ENCODE results near the gene IL1RAP. TPM values are rescaled to one million over a fixed set of nuclear protein-coding genes. Genes with fewer than 3 reads are reported as not detected.

The IL1RAP gene
- total and polyA plus RNA-seq, 2 donors (not counting 3 experiments of a cell fraction or from before 2014, with no cell fraction given), result 4.3 to 9.2 TPM

DNA sequence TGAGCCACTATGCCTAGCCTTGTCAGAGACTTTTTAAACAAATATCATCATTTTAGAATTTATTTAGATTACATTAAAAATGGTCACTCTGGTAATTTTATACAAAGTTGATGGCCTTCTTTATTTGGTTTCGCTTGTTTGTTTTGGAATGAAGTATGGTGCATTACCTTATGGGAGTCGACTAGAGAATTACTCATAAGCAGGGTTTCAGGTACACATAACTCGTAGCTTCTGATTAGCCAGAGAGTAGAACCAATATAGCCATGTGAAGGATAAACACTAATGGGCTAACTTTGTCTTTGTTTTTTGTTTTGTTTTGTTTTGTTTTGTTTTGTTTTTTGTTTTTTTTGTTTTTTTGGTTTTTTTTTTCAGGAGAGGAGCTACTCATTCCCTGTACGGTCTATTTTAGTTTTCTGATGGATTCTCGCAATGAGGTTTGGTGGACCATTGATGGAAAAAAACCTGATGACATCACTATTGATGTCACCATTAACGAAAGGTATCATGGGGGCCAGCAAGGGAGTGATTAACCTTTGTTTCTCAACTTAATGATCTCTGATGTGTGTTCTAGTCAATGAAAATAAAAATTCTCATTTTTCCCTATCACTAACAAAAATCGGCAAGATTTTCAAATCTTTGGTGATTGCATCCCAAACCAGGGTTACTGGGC lies 113.2 kb downstream of the IL1RAP start:
- no peak overlapping the region for H3K9ac ChIP-seq (replicated peaks; ENCODE audit: extremely low read depth, insufficient read depth, low read length)
- no peaks in the 10 kb centered on the region for H3K79me2 ChIP-seq (ENCODE audit: control insufficient read depth, insufficient read depth, low read length)
- TF ChIP-seq, protein P1, sequence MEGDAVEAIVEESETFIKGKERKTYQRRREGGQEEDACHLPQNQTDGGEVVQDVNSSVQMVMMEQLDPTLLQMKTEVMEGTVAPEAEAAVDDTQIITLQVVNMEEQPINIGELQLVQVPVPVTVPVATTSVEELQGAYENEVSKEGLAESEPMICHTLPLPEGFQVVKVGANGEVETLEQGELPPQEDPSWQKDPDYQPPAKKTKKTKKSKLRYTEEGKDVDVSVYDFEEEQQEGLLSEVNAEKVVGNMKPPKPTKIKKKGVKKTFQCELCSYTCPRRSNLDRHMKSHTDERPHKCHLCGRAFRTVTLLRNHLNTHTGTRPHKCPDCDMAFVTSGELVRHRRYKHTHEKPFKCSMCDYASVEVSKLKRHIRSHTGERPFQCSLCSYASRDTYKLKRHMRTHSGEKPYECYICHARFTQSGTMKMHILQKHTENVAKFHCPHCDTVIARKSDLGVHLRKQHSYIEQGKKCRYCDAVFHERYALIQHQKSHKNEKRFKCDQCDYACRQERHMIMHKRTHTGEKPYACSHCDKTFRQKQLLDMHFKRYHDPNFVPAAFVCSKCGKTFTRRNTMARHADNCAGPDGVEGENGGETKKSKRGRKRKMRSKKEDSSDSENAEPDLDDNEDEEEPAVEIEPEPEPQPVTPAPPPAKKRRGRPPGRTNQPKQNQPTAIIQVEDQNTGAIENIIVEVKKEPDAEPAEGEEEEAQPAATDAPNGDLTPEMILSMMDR (IDR thresholded peaks at IDR 0.05; ENCODE audit: extremely low read depth in 1 of 2, insufficient read depth in 1 of 2, low read depth in 1 of 2, low read length in 2 of 2), result no peak
- TF ChIP-seq JUN (IDR thresholded peaks at IDR 0.05; ENCODE audit: borderline replicate concordance, insufficient read depth, insufficient read length, low read depth), result no peak
- TF ChIP-seq GATA2 (IDR thresholded peaks at IDR 0.05; ENCODE audit: insufficient read depth, insufficient read length, low read depth, low read length), result no peak
- no peak for TF ChIP-seq FOS (IDR thresholded peaks at IDR 0.05; ENCODE audit: borderline replicate concordance, insufficient read depth, low read length)
- no peak for TF ChIP-seq MYC (IDR thresholded peaks at IDR 0.05; ENCODE audit: low read depth, low read length)
- no peak for TF ChIP-seq EZH2 (IDR thresholded peaks at IDR 0.05; ENCODE audit: borderline replicate concordance, low read depth, low read length, severe bottlenecking)
- no peak for TF ChIP-seq POLR2A (IDR thresholded peaks at IDR 0.05; ENCODE audit: low read depth, low read length)
- no peak for TF ChIP-seq POLR2AphosphoS5 (IDR thresholded peaks at IDR 0.05; ENCODE audit: insufficient read depth, low read depth, low read length)
- TF ChIP-seq, protein P2, sequence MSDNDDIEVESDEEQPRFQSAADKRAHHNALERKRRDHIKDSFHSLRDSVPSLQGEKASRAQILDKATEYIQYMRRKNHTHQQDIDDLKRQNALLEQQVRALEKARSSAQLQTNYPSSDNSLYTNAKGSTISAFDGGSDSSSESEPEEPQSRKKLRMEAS (IDR thresholded peaks at IDR 0.05; ENCODE audit: insufficient read depth, insufficient read length), result no peak
- no peak overlapping the region for H2AFZ ChIP-seq (ENCODE audit: low read depth, low read length)
- DNase-seq (ENCODE audit: low read depth, low spot score) (no peak), FAIRE-seq (no peak)
- dilution Hi-C loops (cut with MboI; ENCODE audit: extremely low pct_ligation_motif_present, low sequenced_read_pairs) (no loop called here), intact Hi-C loops (cut with micrococcal nuclease) (no loop called here)
- H3K9me3 ChIP-seq (replicated peaks; ENCODE audit: control insufficient read depth, insufficient read depth, low read length), result no peaks in the 10 kb centered on the region
- ChIA-PET POLR2A (no interaction called here), CTCF (no interaction called here)
- no peaks in the 10 kb centered on the region for H3K36me3 ChIP-seq (ENCODE audit: control insufficient read depth in 2 of 2, extremely low read depth in 1 of 2, insufficient read depth in 2 of 2, low read length in 2 of 2)
- no peak overlapping the region for H3K4me2 ChIP-seq (ENCODE audit: insufficient read depth, low read length)
- H3K4me1 ChIP-seq (ENCODE audit: control insufficient read depth, extremely low read depth, insufficient read depth, low read length), result no peaks in the 10 kb centered on the region
- no peaks in the 10 kb centered on the region for H3K9me1 ChIP-seq (replicated peaks; ENCODE audit: control insufficient read depth, extremely low read depth, insufficient read depth, low read length)
- H3K27me3 ChIP-seq (ENCODE audit: control insufficient read depth in 2 of 2, insufficient read depth in 2 of 2, low read length in 2 of 2), result no peaks in the 10 kb centered on the region
- no peak overlapping the region for H3K27ac ChIP-seq (ENCODE audit: insufficient read depth, low read depth, low read length)
- no peaks in the 10 kb centered on the region for H4K20me1 ChIP-seq (replicated peaks; ENCODE audit: control insufficient read depth, extremely low read depth, insufficient read depth, low read length)
- BruUV-seq (replicated peaks), result no TSS peak
- H3K4me3 ChIP-seq (replicated peaks in 1 of 3; ENCODE audit: insufficient read depth in 1 of 3, low read depth in 1 of 3, low read length in 3 of 3), result no peak overlapping the region

Measured in endothelial cell of umbilical vein (primary cell).